ENCODE data around the gene OR2A25.

Gene OR2A25

DNA sequence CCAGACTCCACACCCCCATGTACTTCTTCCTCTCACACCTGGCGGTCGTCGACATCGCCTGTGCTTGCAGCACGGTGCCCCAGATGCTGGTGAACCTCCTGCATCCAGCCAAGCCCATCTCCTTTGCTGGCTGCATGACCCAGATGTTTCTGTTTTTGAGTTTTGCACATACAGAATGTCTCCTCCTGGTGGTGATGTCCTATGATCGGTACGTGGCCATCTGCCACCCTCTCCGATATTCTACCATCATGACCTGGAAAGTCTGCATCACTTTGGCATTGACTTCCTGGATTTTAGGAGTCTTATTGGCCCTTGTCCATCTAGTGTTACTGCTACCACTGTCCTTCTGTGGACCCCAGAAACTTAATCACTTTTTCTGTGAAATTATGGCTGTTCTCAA lies 4.8 kb downstream of the OR2A25 start:
- no peak overlapping the region for H3K27ac ChIP-seq
- no peak for TF ChIP-seq ZFX (IDR thresholded peaks at IDR 0.05)
- TF ChIP-seq, protein P1, sequence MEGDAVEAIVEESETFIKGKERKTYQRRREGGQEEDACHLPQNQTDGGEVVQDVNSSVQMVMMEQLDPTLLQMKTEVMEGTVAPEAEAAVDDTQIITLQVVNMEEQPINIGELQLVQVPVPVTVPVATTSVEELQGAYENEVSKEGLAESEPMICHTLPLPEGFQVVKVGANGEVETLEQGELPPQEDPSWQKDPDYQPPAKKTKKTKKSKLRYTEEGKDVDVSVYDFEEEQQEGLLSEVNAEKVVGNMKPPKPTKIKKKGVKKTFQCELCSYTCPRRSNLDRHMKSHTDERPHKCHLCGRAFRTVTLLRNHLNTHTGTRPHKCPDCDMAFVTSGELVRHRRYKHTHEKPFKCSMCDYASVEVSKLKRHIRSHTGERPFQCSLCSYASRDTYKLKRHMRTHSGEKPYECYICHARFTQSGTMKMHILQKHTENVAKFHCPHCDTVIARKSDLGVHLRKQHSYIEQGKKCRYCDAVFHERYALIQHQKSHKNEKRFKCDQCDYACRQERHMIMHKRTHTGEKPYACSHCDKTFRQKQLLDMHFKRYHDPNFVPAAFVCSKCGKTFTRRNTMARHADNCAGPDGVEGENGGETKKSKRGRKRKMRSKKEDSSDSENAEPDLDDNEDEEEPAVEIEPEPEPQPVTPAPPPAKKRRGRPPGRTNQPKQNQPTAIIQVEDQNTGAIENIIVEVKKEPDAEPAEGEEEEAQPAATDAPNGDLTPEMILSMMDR (conservative IDR thresholded peaks at IDR 0.05), result peak; percentile 39

DNA sequence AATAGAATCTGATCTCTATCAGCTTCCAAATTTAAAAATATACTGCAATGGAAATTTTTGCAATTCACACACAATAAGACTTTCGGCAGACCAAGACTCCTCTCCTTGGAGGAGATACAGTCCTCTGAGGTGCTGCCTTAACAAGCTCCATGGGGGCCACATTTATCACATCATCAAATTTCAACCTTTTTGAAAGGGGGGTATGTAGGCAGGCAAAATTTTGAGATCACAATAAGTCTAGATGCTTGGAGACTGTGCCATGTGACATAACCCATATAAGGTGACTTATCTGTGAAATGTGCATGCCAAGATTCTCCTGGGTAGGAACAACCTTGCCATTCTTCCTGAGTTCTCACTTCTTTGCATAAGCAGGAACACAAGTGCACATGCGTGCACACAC lies 16.4 kb downstream of the OR2A25 start, which contains the start of gene OR2A12:
Gene OR2A12 (plus strand): TSS at position 301 of the 400 bp plus-strand sequence. CDS start 8,830 bp downstream, outside the sequence.
- TF ChIP-seq, protein P1 (conservative IDR thresholded peaks at IDR 0.05), result no peak
- no peak within 1 kb of the TSS for H3K27ac ChIP-seq

DNA sequence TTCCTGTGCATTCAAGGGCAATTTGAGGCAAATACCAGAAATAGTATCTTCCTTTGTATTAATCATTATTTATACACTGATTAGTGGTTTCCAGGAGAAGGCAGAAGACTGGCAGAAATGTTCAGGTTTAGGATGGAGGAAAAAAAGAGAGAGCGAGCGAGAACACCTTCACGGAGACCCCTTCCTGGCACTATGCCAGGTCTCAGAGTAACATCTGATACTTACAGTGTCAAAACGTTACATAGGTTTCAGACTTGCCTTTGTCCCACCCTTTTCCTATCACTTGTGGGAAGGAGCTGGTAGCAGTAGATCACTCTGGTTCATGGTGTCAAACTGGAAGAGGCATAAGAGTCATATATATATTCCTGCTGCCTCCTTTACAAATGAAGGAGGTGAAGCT lies 17.1 kb downstream of the OR2A25 start:
- H3K27ac ChIP-seq, result no peak overlapping the region
- no peak for TF ChIP-seq ZFX (IDR thresholded peaks at IDR 0.05)
- TF ChIP-seq, protein P1 (conservative IDR thresholded peaks at IDR 0.05), result no peak

DNA sequence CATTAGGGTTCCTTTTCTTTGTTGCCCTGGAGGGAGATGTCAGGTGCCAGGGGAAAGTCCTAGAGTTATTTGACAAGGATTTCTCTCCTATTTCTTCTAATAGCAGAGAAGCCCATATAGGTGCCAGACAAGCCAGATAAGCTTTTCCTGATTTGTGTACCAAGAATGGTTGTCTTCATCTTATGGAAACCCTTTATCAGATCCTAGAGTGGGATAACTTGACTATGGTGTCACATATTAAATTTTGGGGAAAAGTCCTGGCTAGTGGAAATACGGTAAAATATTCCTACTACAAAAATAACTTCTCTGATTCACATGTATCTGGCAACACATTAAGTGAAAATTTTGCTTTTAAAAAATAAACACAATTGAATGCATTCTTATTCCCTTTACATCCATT lies 17.6 kb downstream of the OR2A25 start:
- no peak overlapping the region for H3K27ac ChIP-seq
- no peak for TF ChIP-seq ZFX (IDR thresholded peaks at IDR 0.05)

DNA sequence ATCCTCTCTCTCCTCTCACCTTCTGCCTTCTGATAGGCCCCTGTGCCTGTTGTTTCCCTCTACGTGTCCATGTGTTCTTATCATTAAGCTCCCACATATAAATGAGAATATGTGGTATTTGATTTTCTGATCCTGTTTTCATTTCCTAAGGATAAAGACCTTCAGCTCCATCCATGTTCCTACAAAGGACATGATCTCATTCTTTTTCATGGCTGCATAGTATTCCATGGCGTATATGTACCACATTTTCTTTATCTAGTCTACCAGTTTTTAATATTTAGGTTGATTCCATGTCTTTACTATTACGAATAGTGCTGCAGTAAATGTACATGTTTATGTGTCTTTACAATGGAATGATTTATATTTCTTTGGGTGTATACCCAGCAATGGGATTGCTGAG lies 21.1 kb downstream of the OR2A25 start:
- no peak for TF ChIP-seq ZFX (IDR thresholded peaks at IDR 0.05)
- TF ChIP-seq, protein P1 (conservative IDR thresholded peaks at IDR 0.05), result no peak
- H3K27ac ChIP-seq, result no peak overlapping the region

DNA sequence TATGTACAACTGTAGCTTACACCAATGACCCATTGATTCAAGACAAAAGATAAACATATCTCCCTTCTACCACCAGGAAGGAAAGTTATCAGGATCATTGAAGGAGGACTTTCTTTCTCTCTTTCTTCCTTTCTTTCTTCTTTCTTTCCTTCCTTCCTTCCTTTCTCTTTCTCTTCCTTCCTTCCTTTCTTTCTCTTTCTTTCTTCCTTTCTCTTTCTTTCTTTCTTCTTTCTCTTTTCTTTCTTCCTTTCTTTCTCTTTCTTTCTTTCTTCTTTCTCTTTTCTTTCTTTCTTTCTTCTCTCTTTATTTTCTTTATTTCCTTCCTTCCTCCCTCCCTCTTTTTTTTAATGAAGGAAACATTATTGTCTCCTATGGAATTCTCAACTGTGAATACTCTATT lies 29.2 kb downstream of the OR2A25 start:
- TF ChIP-seq, protein P1 (conservative IDR thresholded peaks at IDR 0.05), result no peak
- TF ChIP-seq ZFX (IDR thresholded peaks at IDR 0.05), result no peak
- no peak overlapping the region for H3K27ac ChIP-seq

DNA sequence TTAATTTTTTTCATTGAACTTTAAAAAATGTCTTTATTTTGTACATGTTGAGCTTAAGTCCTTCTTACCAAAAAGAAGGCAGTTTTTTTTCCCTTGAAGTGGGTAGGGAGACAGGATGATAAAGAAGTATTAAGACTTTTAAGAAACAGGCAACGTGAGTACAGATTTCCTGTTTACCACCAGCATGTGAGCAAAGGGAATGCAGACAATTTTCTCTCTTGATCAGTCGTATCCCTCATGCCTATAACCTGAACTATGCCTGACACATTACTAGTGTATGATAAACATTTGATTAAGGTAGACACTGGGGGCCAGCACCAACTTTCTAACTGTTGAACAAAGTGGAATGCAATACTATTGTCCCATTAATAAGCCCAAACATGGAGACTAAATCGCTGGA lies 31.0 kb downstream of the OR2A25 start:
- TF ChIP-seq ZFX (IDR thresholded peaks at IDR 0.05), result no peak
- TF ChIP-seq, protein P1 (conservative IDR thresholded peaks at IDR 0.05), result no peak
- H3K27ac ChIP-seq, result no peak overlapping the region

DNA sequence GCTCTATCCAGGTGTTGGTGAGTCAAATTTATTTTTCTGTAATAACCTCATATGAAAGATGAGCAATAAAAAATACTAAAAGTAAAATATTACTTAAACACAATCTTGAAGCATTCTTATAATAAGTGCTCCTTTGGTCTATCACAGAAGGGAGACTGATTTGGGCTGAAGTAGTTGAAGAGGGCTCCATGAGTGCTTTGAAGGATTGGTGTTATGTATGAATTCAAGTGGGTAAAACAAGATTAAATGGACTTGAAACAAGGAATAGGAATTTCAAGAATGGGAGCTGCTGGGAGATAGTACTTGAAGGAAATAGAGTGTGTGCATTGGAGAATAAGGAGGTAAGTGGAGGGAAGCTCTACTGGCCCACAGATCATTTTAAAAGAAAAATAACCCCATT lies 32.4 kb downstream of the OR2A25 start:
- no peak overlapping the region for H3K27ac ChIP-seq
- TF ChIP-seq, protein P1 (conservative IDR thresholded peaks at IDR 0.05), result no peak
- TF ChIP-seq ZFX (IDR thresholded peaks at IDR 0.05), result no peak
